RPMI8226 (cell line): Measurements from ENCODE around the gene PARD6A.

Experiments used
- DNase-seq: peaks from one replicate; pipeline ENCODE4 v3.0.0-alpha.2; 2015

Gene PARD6A, protein sequence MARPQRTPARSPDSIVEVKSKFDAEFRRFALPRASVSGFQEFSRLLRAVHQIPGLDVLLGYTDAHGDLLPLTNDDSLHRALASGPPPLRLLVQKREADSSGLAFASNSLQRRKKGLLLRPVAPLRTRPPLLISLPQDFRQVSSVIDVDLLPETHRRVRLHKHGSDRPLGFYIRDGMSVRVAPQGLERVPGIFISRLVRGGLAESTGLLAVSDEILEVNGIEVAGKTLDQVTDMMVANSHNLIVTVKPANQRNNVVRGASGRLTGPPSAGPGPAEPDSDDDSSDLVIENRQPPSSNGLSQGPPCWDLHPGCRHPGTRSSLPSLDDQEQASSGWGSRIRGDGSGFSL

DNA sequence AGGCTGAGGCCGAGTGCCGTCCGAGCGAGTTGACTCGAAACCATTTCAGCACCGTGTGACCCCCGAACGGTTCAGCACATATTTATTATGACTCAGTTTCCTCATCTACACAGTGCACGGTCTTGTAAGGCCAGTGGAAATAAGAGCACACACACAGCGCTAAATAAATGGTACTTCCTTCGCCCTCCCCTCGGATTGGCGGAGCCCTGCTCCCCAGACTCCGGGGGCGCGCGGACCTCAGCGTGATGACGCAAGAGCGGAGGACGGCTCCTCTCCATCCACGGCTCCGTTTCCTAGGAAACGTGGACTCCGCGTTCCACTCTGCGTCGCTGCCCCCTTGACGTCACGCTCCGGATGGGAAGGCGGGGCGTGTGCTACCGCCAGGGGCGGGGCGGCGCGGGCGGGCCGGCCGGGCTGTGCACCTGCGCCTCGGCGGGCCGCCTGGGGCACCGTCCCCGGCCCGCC lies at the start of gene PARD6A:
Gene PARD6A (plus strand): TSS at position 397 of the 465 bp plus-strand sequence. CDS start 79 bp downstream, outside the sequence.
- DNase-seq: peak; percentile 100

DNA sequence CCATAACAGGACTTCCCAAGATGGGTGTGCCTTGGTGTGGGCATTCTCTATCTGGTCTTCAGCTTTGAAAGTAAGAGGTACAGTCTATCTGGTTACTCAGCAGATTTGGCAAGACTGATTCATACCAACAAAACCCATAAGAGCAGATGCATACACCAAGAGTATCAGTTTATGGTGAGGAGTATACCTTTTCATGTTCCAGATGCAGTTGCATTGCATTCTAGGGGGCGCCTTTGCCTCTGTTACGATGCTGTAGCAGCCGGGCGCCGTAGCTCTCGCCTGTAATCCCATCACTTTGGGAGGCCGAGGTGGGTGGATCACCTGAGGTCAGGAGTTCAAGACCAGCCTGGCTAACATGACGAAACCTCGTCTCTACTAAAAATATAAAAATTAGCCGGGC lies 47.0 kb upstream of the PARD6A start:
- peak; percentile 23 for DNase-seq

DNA sequence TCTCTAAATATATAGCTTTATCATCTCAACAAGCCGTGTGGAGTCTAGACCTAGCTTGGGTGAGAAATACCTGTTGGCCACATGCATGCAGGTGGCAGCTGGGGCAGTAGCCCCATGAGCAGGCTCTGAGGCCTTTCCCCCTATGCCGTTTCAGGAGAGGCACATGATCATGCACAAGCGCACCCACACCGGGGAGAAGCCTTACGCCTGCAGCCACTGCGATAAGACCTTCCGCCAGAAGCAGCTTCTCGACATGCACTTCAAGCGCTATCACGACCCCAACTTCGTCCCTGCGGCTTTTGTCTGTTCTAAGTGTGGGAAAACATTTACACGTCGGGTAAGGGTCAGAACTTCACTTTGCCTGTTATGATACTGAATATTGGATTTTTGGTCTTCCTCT lies 32.5 kb upstream of the PARD6A start:
- no peak for DNase-seq

DNA sequence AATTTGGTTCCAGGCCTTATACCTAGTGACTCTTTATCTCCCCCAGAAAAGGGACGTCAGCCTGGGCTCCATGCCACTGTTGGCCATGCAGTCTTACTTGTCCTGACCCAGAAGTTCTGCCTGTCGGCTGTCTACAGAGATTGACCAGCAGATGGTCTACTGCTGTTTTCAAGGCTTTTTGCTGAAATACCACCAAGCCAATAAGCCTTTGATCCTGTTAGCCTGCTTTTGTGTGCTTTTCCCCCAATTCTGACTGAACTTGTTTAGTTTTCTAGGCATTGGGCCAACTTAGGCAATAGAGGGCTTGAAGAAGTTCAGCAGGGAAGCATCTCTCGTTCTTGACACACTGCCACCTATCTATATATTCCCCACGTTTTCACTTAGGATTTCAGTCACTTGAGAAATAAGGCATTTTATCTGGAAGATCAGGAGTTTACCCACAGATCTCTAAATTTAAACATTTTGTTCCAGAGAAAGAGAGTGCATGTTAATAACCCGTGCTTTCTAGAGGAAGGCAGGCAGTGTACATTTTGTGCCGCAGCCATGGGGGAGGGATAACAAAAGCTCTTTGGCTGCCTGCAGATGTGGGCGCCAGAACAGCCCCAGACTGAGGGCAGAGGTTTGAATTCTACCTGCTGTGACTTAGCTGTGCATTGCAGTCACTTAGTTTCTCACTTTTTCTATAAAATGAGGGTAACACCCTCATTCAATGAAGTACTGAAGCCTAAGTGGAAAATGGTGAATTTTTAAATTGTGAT lies 28.2 kb upstream of the PARD6A start:
- no peak for DNase-seq

DNA sequence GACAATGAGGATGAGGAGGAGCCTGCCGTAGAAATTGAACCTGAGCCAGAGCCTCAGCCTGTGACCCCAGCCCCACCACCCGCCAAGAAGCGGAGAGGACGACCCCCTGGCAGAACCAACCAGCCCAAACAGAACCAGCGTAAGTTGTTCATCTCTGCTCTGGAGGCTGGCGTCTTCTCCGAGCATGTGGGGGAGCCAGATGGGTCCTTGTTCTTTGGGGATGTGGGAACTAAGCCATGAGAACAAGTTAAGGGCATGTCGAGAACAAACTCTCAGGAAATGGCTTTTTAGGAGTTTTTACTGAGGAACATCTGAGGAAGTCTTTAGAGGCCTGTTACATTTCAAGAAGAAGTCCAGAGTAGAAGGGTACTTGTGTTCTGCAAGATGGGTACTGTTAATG lies 24.0 kb upstream of the PARD6A start:
- DNase-seq: no peak

- no peak for DNase-seq
Observed at GRCh38 chr16:67637625-67638024, 23.1 kb upstream of the PARD6A start.

- peak; percentile 70 for DNase-seq
Observed at GRCh38 chr16:67641779-67642708, 18.7 kb upstream of the PARD6A start.

GRCh38 chr16:67644038-67644437 lies 16.7 kb upstream of the PARD6A start:
- no peak for DNase-seq

DNA sequence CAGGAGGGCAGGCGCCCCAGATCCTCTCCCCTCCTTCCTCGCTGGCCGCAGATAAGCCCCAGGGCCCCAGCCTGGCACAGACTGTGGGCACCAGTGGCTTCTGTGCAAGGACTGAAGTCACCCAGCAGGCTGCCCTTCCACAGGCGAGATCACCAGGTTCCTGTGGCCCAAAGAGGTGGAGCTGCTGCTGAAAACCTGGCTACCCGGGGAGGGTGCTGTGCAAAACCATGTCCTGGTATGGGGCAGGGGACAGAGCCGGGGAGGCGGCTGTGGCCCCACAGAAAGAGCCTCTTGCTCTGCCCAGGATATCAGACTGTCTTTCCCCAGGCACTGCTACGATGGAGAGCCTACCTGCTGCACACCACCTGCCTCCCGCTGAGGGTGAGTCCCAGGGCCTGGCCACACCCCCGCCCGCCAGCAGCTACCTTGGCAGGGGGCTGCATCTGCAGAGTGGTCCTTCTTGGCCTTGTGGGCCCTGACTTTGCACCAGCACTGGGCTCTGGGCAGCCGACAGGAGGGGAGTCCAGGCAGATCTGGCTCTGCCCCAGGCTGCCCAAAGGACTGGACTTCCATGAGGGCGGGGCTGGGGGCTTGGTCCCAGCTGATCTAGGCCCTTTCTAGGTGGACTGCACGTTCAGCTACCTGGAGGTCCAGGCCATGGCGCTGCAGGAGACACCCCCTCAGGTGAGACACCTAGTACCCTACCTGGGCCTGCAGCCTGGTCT lies 15.2 kb upstream of the PARD6A start:
- DNase-seq: peak; percentile 40

GRCh38 chr16:67647111-67647651 lies 13.6 kb upstream of the PARD6A start:
- DNase-seq: peak; percentile 1

DNA sequence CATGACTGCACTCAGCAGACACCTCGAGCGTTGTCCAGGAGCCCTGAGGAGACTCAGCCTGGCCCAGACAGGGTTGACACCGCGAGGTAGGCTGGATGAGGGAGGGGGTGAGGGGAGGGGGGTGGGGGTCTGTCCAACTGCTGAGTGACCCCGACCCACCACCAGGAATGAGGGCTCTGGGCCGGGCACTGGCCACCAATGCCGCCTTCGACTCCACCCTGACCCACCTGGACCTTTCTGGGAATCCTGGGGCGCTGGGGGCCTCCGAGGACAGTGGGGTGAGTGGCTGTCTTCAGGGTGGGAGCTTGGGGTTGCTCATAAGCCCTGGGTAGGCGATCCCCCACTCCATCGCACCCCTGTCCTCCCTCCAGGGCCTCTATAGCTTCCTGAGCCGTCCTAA lies 13.1 kb upstream of the PARD6A start:
- DNase-seq: peak; percentile 1

- DNase-seq: peak; percentile 3
Observed at GRCh38 chr16:67648088-67648763, 12.5 kb upstream of the PARD6A start.

- peak; percentile 2 for DNase-seq
Observed at GRCh38 chr16:67648764-67649407, 11.9 kb upstream of the PARD6A start.

DNA sequence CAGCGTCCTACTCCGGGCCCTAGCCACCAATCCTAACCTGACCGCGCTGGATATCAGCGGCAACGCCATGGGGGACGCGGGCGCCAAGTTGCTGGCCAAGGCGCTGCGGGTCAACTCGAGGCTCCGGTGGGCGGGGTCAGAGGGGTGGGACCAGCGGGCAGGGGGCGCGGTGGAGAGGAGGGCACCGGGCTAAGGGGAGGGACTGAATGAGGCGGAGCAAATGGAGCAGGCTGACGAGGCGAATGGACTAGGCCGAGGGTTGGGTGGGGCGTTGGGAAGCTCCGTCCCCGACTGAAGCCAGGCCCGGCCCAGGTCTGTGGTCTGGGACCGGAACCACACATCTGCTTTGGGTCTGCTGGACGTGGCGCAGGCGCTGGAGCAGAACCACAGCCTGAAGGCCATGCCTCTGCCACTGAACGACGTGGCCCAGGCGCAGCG lies 11.2 kb upstream of the PARD6A start:
- DNase-seq: no peak

- DNase-seq: no peak
Observed at GRCh38 chr16:67650023-67650422, 10.7 kb upstream of the PARD6A start.

DNA sequence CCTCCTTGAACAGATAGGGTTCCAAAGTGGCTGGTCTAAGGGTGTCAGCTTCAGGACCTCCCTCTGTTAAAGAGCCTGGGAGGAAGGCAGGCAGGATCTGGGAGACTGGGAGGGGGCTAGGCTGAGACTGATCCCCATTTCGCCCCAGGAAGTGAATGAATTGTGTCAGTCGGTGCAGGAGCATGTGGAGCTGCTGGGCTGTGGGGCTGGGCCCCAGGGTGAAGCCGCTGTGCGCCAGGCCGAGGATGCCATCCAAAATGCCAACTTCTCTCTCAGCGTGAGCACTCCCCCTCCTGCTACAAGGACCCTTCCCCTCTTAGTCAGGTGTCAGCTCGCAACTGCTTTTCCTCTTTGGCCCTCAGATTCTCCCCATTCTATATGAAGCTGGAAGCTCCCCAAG lies 9.7 kb upstream of the PARD6A start:
- DNase-seq: no peak

DNA sequence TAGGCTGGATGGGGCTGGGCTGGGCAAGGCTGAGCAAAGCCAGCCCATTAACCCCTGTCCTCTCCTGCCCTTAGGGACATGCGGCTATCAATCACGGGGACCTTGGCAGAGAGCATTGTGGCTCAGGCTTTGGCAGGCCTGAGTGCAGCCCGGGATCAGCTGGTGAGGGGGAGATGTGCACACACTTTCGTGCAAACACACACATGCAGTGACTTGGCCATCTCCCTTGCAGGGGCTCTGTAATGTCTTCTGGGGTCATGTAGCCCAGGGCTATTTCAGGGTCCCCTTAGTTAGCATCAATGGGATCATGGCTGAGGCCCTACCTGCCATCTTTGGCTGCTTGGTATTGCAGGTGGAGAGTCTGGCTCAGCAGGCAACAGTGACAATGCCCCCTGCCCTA lies 8.9 kb upstream of the PARD6A start:
- DNase-seq: no peak

GRCh38 chr16:67652578-67653127 lies 8.1 kb upstream of the PARD6A start:
- DNase-seq: no peak

DNA sequence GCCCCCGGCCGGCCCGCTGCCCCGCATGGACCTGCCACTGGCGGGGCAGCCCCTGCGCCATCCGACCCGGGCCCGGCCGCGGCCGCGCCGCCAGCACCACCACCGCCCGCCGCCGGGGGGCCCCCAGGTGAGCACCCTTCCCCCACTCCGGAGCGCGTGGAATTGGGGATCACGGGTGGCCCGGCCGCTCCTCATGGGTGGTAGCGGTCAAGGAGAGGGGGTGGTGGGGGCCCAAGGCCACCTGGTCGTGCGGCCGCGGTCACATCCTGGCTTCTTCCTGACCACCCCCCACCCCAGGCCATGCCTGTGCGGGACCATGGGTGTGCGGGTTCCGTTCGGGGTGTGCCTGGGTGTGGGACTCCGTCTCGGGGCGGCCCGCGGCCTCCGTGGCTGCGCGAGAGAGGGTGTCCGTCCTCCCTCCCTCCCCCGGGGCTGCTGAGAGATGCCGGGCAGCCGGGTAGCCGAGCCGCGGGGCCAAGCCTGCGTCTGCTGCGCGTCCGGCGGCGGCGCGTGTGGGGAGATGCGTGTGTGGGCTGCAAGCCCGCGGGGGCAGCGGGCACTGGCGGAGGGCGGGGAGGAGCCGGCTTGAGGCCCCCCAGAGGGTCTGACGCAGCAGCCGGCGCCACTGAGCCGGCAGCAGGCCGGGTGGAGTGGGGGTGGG lies 7.5 kb upstream of the PARD6A start:
- no peak for DNase-seq
